ENCODE results near the gene DDX24.
A peak's percentile ranks its signal among the peaks of the same experiment; 100 is the strongest.

The DDX24 gene

GRCh38 chr14:94010625-94011024, 70.4 kb downstream of the DDX24 start:
- TF ChIP-seq CTCF (IDR thresholded peaks at IDR 0.05; ENCODE audit: low read depth, low read length): no peak
- DNase-seq (ENCODE audit: low read depth, low spot score): no peak
- in situ Hi-C loops (cut with HindIII; ENCODE audit: low sequenced_read_pairs): no loop called here
- H3K4me3 ChIP-seq (ENCODE audit: low read depth, low read length): no peak overlapping the region

GRCh38 chr14:94009767-94010166, 71.2 kb downstream of the DDX24 start:
- H3K4me3 ChIP-seq (ENCODE audit: low read depth, low read length): no peak overlapping the region
- TF ChIP-seq CTCF (IDR thresholded peaks at IDR 0.05; ENCODE audit: low read depth, low read length): no peak
- peak; percentile 70 for DNase-seq (ENCODE audit: low read depth, low spot score)
- in situ Hi-C loops (cut with HindIII; ENCODE audit: low sequenced_read_pairs): no loop called here

- in situ Hi-C loops (cut with HindIII; ENCODE audit: low sequenced_read_pairs): no loop called here
- H3K4me3 ChIP-seq (ENCODE audit: low read depth, low read length): no peak overlapping the region
- DNase-seq (ENCODE audit: low read depth, low spot score): no peak
- no peak for TF ChIP-seq CTCF (IDR thresholded peaks at IDR 0.05; ENCODE audit: low read depth, low read length)
Observed at GRCh38 chr14:94008234-94008633, 72.8 kb downstream of the DDX24 start.

GRCh38 chr14:94005324-94006073, 75.5 kb downstream of the DDX24 start:
- in situ Hi-C loops (cut with HindIII; ENCODE audit: low sequenced_read_pairs): no loop called here

GRCh38 chr14:94004015-94004414, 77.0 kb downstream of the DDX24 start:
- H3K4me3 ChIP-seq (ENCODE audit: low read depth, low read length): no peak overlapping the region
- TF ChIP-seq CTCF (IDR thresholded peaks at IDR 0.05; ENCODE audit: low read depth, low read length): no peak
- in situ Hi-C loops (cut with HindIII; ENCODE audit: low sequenced_read_pairs): no loop called here
- no peak for DNase-seq (ENCODE audit: low read depth, low spot score)

More at GRCh38 chr14:94005324-94006073, 75.5 kb downstream of the DDX24 start:
- no peak for DNase-seq (ENCODE audit: low read depth, low spot score)
- H3K4me3 ChIP-seq (ENCODE audit: low read depth, low read length): no peak overlapping the region
- peak; percentile 57 for TF ChIP-seq CTCF (IDR thresholded peaks at IDR 0.05; ENCODE audit: low read depth, low read length)

GRCh38 chr14:94003397-94003796, 77.6 kb downstream of the DDX24 start:
- in situ Hi-C loops (cut with HindIII; ENCODE audit: low sequenced_read_pairs): no loop called here
- TF ChIP-seq CTCF (IDR thresholded peaks at IDR 0.05; ENCODE audit: low read depth, low read length): no peak

More at GRCh38 chr14:94003397-94003796, 77.6 kb downstream of the DDX24 start:
- DNase-seq (ENCODE audit: low read depth, low spot score): no peak
- H3K4me3 ChIP-seq (ENCODE audit: low read depth, low read length): no peak overlapping the region
